Measurements from ENCODE around the gene FBXO42. TPM values are rescaled to one million over a fixed set of nuclear protein-coding genes. Genes with fewer than 3 reads are reported as not detected.

FBXO42 gene
- total RNA-seq, 1 experiment from 2014 or later, result 13.0 TPM

DNA sequence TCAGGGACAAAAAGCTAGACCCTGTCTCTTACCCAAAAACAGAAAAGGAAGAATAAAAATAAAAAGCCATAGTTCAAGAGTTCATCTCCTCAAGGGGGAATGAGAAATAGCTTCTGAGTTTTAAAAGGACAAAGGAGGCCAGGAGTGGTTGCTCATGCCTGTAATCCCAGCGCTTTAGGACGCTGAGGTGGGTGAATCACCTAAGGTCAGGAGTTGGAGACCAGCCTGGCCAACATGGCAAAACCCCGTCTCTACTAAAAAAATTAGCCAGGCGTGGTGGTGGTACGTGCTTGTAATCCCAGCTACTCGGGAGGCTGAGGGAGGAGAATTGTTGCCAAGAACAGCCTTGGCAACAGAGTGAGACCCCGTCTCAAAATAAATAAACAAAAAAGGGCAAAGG is 76.7 kb downstream of the FBXO42 start:
- Histone ChIP-seq H3K9me3 (ENCODE audit: insufficient read depth, low read depth) (no peaks in the 10 kb centered on the region), H2AFZ (no peak overlapping the region), H3K79me2 (ENCODE audit: low read depth) (no peaks in the 10 kb centered on the region), H4K20me1 (ENCODE audit: insufficient read depth) (no peaks in the 10 kb centered on the region), H3K4me3 (no peak overlapping the region), H3K27me3 (ENCODE audit: insufficient read depth, low read depth) (no peaks in the 10 kb centered on the region), H3K27ac (no peak overlapping the region), H3K9me2 (ENCODE audit: insufficient read depth) (no peaks in the 10 kb centered on the region), H3K36me3 (ENCODE audit: low read depth) (no peaks in the 10 kb centered on the region), H3K4me2 (no peak overlapping the region), H3K4me1 (replicated peaks; ENCODE audit: insufficient read depth) (no peaks in the 10 kb centered on the region), H3F3A (ENCODE audit: insufficient read depth, low read depth) (no peaks in the 10 kb centered on the region)
- no peak for DNase-seq
- intact Hi-C loops (cut with micrococcal nuclease; ENCODE audit: unreplicated experiment), result no loop called here
- ChIA-PET POLR2A (ENCODE audit: unreplicated experiment) (no interaction called here), CTCF (no interaction called here)
- TF ChIP-seq EZH2 (IDR thresholded peaks at IDR 0.05; ENCODE audit: low read depth), result no peak
- TF ChIP-seq, protein P1, sequence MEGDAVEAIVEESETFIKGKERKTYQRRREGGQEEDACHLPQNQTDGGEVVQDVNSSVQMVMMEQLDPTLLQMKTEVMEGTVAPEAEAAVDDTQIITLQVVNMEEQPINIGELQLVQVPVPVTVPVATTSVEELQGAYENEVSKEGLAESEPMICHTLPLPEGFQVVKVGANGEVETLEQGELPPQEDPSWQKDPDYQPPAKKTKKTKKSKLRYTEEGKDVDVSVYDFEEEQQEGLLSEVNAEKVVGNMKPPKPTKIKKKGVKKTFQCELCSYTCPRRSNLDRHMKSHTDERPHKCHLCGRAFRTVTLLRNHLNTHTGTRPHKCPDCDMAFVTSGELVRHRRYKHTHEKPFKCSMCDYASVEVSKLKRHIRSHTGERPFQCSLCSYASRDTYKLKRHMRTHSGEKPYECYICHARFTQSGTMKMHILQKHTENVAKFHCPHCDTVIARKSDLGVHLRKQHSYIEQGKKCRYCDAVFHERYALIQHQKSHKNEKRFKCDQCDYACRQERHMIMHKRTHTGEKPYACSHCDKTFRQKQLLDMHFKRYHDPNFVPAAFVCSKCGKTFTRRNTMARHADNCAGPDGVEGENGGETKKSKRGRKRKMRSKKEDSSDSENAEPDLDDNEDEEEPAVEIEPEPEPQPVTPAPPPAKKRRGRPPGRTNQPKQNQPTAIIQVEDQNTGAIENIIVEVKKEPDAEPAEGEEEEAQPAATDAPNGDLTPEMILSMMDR (conservative IDR thresholded peaks at IDR 0.05), result no peak
- BruUV-seq (replicated peaks), result no TSS peak

DNA sequence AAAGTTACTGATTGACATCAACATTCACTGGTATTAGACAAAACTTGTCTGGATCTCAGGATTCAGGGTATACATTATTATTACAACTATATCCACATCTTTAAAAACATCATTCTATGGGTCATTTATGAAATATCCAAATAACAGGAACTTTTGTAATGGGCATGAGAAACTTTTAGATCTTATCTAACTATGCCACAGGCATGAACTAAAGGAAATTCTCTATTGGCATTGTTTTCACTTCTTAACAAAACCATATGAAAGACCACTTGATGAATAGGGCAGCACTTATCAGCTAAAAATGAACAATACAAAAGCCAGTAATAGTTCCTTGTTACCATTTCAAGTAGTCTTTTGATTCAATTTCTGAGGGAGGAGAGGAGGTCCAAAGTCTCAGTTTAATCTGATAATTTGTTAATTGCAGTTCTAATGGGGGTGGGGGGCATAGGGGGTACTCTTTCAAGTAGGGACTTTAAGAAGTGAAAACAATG is 84.5 kb downstream of the FBXO42 start:
- Histone ChIP-seq H3K27ac (no peak overlapping the region), H3K4me2 (no peak overlapping the region), H3K36me3 (ENCODE audit: low read depth) (no peaks in the 10 kb centered on the region), H3K4me1 (replicated peaks; ENCODE audit: insufficient read depth) (no peaks in the 10 kb centered on the region), H3K9me2 (ENCODE audit: insufficient read depth) (no peaks in the 10 kb centered on the region), H3K9me3 (ENCODE audit: insufficient read depth, low read depth) (no peaks in the 10 kb centered on the region), H4K20me1 (ENCODE audit: insufficient read depth) (no peaks in the 10 kb centered on the region), H2AFZ (no peak overlapping the region), H3F3A (ENCODE audit: insufficient read depth, low read depth) (no peaks in the 10 kb centered on the region), H3K27me3 (ENCODE audit: insufficient read depth, low read depth) (no peaks in the 10 kb centered on the region), H3K4me3 (no peak overlapping the region), H3K79me2 (ENCODE audit: low read depth) (no peaks in the 10 kb centered on the region)
- BruUV-seq (replicated peaks), result no TSS peak
- POLR2A ChIA-PET (ENCODE audit: unreplicated experiment), result no interaction called here
- TF ChIP-seq, protein P1 (conservative IDR thresholded peaks at IDR 0.05), result no peak
- TF ChIP-seq EZH2 (IDR thresholded peaks at IDR 0.05; ENCODE audit: low read depth), result no peak
- CTCF ChIA-PET, result no interaction called here
- no peak for DNase-seq
- intact Hi-C loops (cut with micrococcal nuclease; ENCODE audit: unreplicated experiment), result no loop called here

DNA sequence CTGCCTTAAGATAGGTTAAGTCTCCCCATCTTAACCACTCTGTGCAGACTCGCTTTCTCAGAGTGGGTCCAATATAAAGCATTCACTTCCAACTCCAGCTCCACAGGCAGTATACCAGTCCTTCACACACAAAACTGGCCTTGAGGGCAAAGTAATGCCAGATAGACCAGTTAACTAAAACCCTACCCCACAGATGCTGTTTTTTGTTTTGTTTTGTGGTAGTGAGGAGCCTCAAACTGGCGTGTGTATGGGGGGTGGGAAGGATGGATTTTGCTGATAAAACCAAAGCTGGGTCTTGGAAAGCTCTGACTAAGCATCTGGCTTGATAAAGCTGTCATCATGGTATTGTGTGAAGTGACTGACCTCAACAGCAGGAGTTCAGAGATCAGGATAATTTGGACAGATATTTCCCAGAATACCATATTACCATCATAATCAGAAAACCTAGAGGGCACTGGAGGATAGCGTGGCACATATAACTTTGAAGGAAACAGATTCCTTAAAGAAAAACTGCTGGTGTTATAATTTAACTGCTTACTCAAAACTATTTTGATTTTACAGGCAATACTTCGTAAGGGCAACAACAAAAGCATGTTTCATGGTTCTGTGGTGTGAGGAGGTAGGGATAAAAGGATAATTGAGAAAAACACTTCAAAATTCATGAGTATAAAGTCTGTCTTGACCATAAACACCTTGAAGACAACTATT is 85.7 kb downstream of the FBXO42 start:
- Histone ChIP-seq H4K20me1 (ENCODE audit: insufficient read depth) (no peaks in the 10 kb centered on the region), H3K27me3 (ENCODE audit: insufficient read depth, low read depth) (no peaks in the 10 kb centered on the region), H3F3A (ENCODE audit: insufficient read depth, low read depth) (no peaks in the 10 kb centered on the region), H3K79me2 (ENCODE audit: low read depth) (no peaks in the 10 kb centered on the region), H3K36me3 (ENCODE audit: low read depth) (no peaks in the 10 kb centered on the region), H2AFZ (no peak overlapping the region), H3K4me2 (no peak overlapping the region), H3K9me3 (ENCODE audit: insufficient read depth, low read depth) (no peaks in the 10 kb centered on the region), H3K4me3 (no peak overlapping the region), H3K27ac (no peak overlapping the region), H3K9me2 (ENCODE audit: insufficient read depth) (no peaks in the 10 kb centered on the region), H3K4me1 (replicated peaks; ENCODE audit: insufficient read depth) (no peaks in the 10 kb centered on the region)
- DNase-seq, result no peak
- no TSS peak for BruUV-seq (replicated peaks)
- CTCF ChIA-PET, result no interaction called here
- intact Hi-C loops (cut with micrococcal nuclease; ENCODE audit: unreplicated experiment), result no loop called here
- TF ChIP-seq EZH2 (IDR thresholded peaks at IDR 0.05; ENCODE audit: low read depth), result no peak
- TF ChIP-seq, protein P1 (conservative IDR thresholded peaks at IDR 0.05), result no peak
- POLR2A ChIA-PET (ENCODE audit: unreplicated experiment), result no interaction called here

Measured in PC-9 (cell line).